ENCODE measurements around the gene MAEL. TPM values are rescaled to one million over a fixed set of nuclear protein-coding genes. Genes with fewer than 3 reads are reported as not detected.

The MAEL gene
- total RNA-seq, 1 experiment from 2014 or later = not detected

GRCh38 chr1:166944186-166944967 is 44.7 kb upstream of the MAEL start:
- no peak overlapping the region for H2BK12ac ChIP-seq (ENCODE audit: insufficient read length, low read depth, low read length)
- no peak overlapping the region for H3K4me3 Mint-ChIP-seq
- no peak overlapping the region for H4K91ac ChIP-seq (ENCODE audit: insufficient read length, low read depth, low read length)
- no peak overlapping the region for H3K18ac ChIP-seq (ENCODE audit: insufficient read length, low read depth, low read length)
- peaks cover 3% of the 10 kb centered on the region; the same call in 1 of the 2 replicates for H3K27me3 ChIP-seq (ENCODE audit: insufficient read depth, low read length)
- H4K20me1 ChIP-seq (ENCODE audit: control insufficient read depth, insufficient read depth, insufficient read length) = no peaks in the 10 kb centered on the region
- H3K79me2 ChIP-seq (ENCODE audit: insufficient read depth, low read length) = no peaks in the 10 kb centered on the region
- peaks cover 10 to 14% of the 10 kb centered on the region in 2 experiments; a peak in 3 of 4 replicates for H3K4me1 Mint-ChIP-seq
- H3K4ac ChIP-seq (ENCODE audit: low read depth, low read length) = no peak overlapping the region
- H2BK120ac ChIP-seq (ENCODE audit: low read depth, low read length, poor library complexity, severe bottlenecking) = no peak overlapping the region
- peaks cover 3% of the 10 kb centered on the region for H3K23me2 ChIP-seq (ENCODE audit: insufficient read length, low read depth, low read length, poor library complexity, severe bottlenecking)
- no peak for DNase-seq
- no peak overlapping the region for H3K4me2 ChIP-seq (ENCODE audit: insufficient read depth, insufficient read length, low read length)
- H4K8ac ChIP-seq (replicated peaks; ENCODE audit: insufficient read length, low read depth, low read length) = no peak overlapping the region
- H3K36me3 Mint-ChIP-seq (ENCODE audit: insufficient read depth in 1 of 3, low read depth in 3 of 3) = 0 out of 7 replicates have a peak, but pooled peaks cover 0 to 2% (median 0%) of the 10 kb centered on the region in 3 experiments
- no peak overlapping the region for H3K56ac ChIP-seq (ENCODE audit: insufficient read length, low read depth, low read length)
- peaks cover 49% of the 10 kb centered on the region for H3K27me3 Mint-ChIP-seq (ENCODE audit: low read depth)
- no peak overlapping the region for H4K5ac ChIP-seq (ENCODE audit: insufficient read length, low read depth, low read length)
- WGBS (ENCODE audit: extremely low coverage, insufficient read length, low lambda C conversion rate) = no CpG with 5 or more reads among the region's 5 CpGs
- H3K4me1 ChIP-seq (ENCODE audit: insufficient read depth, low read length) = 0 out of 2 replicates have a peak, but pooled peaks cover 2% of the 10 kb centered on the region
- no peak overlapping the region for H3K9ac ChIP-seq (ENCODE audit: extremely low read depth, insufficient read length, low read length)
- no peak overlapping the region for H3K14ac ChIP-seq (ENCODE audit: insufficient read depth, low read length)
- no peak overlapping the region for H3K23ac ChIP-seq (ENCODE audit: insufficient read length, low read depth, low read length)
- H3K27ac ChIP-seq (ENCODE audit: insufficient read length, low read depth, low read length) = no peak overlapping the region
- no peak overlapping the region for H2AFZ ChIP-seq (ENCODE audit: low read length)
- no peak overlapping the region for H2AK5ac ChIP-seq (ENCODE audit: insufficient read length, low read length)
- no peak for TF ChIP-seq CTCF (conservative IDR thresholded peaks at IDR 0.05)
- H2BK5ac ChIP-seq (ENCODE audit: insufficient read length, low read length) = no peak overlapping the region
- no peaks in the 10 kb centered on the region for H3K79me1 ChIP-seq (ENCODE audit: insufficient read depth, low read depth, low read length, poor library complexity, severe bottlenecking)
- H3T11ph ChIP-seq (ENCODE audit: low read length) = no peak overlapping the region
- H3K9me3 Mint-ChIP-seq = no peaks in the 10 kb centered on the region
- no peaks in the 10 kb centered on the region for H3K9me3 ChIP-seq (ENCODE audit: control insufficient read depth, low read depth, low read length)
- no peak overlapping the region for H3K27ac Mint-ChIP-seq
- no peak overlapping the region for H2BK15ac ChIP-seq (ENCODE audit: low read depth, low read length)
- no peak overlapping the region for H2BK20ac ChIP-seq (ENCODE audit: low read depth, low read length, poor library complexity, severe bottlenecking)

Data from H9 (cell line).